Measurements from ENCODE around the gene LGR4. TPM values are rescaled to one million over a fixed set of nuclear protein-coding genes. Genes with fewer than 3 reads are reported as not detected.
A peak's percentile ranks its signal among the peaks of the same experiment; 100 is the strongest.

LGR4 gene
- total RNA-seq, 1 experiment from 2014 or later, result 99.2 TPM

DNA sequence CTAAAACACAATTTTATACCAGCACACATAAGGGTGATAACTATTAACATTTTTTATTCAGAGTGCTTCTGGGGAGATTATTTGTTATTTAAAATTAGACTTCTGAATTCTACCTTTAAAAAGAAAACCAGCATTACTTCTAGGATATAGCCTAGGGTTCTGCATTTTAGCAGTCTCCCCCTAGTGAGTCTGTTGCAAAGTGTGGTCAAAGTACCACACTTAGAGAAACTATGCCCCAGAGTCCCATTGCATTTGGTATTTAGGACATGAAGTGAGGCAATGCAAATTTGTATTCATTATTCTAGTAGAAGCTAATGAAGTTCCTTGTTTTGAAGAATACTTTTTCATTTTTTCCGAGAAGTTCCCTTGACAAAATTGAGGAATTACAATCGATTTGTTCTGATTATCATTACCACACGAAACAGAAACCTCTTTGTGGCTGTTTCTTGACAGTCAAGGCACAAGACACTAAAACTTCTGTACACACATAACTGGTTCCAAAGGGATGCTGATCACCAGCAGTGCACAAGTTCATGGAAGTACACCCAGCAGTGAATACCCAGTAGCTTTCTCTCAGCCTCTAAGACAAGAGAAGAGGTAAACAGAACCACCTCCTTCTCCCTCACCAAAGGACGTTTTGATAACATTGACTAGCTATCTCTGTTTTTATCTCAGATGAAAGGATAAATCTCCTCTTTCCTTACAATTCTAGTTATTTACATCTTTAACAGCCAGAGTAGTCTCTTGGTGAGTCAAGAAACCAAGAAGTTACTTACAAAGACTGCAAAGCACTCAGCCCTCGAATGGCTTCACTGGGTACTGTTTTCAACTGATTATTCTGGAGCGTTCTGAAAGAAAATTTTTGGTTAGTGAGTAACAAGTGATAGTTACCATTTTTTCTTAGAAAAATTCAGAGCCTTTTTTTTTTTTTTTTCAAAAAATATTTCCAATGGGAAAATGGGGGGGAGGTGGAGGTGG lies 82.0 kb downstream of the LGR4 start:
- Histone ChIP-seq H4K5ac (ENCODE audit: insufficient read length, low read depth, low read length) (no peak overlapping the region), H3K9ac (ENCODE audit: extremely low read depth, insufficient read length, low read length) (no peak overlapping the region), H3K27ac (ENCODE audit: insufficient read length, low read depth, low read length) (no peak overlapping the region), H3K23me2 (ENCODE audit: insufficient read length, low read depth, low read length, poor library complexity, severe bottlenecking) (no peaks in the 10 kb centered on the region), H3K18ac (ENCODE audit: insufficient read length, low read depth, low read length) (no peak overlapping the region), H3T11ph (ENCODE audit: low read length) (no peak overlapping the region), H2BK5ac (ENCODE audit: insufficient read length, low read length) (no peak overlapping the region), H3K14ac (ENCODE audit: insufficient read depth, low read length) (no peak overlapping the region), H2BK15ac (ENCODE audit: low read depth, low read length) (no peak overlapping the region), H4K91ac (ENCODE audit: insufficient read length, low read depth, low read length) (no peak overlapping the region), H4K8ac (replicated peaks; ENCODE audit: insufficient read length, low read depth, low read length) (no peak overlapping the region), H2BK20ac (ENCODE audit: low read depth, low read length, poor library complexity, severe bottlenecking) (no peak overlapping the region), H2AK5ac (ENCODE audit: insufficient read length, low read length) (no peak overlapping the region), H2BK120ac (ENCODE audit: low read depth, low read length, poor library complexity, severe bottlenecking) (no peak overlapping the region), H3K79me1 (ENCODE audit: insufficient read depth, low read depth, low read length, poor library complexity, severe bottlenecking) (no peaks in the 10 kb centered on the region), H3K23ac (ENCODE audit: insufficient read length, low read depth, low read length) (no peak overlapping the region), H3K4me1 (ENCODE audit: insufficient read depth, low read length) (peaks cover 6% of the 10 kb centered on the region), H3K27me3 (ENCODE audit: insufficient read depth, low read length) (no peaks in the 10 kb centered on the region), H3K4ac (ENCODE audit: low read depth, low read length) (no peak overlapping the region), H2BK12ac (ENCODE audit: insufficient read length, low read depth, low read length) (no peak overlapping the region), H4K20me1 (ENCODE audit: control insufficient read depth, insufficient read depth, insufficient read length) (no peaks in the 10 kb centered on the region), H3K79me2 (ENCODE audit: insufficient read depth, low read length) (no peaks in the 10 kb centered on the region), H3K9me3 (ENCODE audit: control insufficient read depth, low read depth, low read length) (no peaks in the 10 kb centered on the region), H2AFZ (ENCODE audit: low read length) (no peak overlapping the region), H3K4me2 (ENCODE audit: insufficient read depth, insufficient read length, low read length) (no peak overlapping the region), H3K56ac (ENCODE audit: insufficient read length, low read depth, low read length) (no peak overlapping the region)
- TF ChIP-seq, protein P1, sequence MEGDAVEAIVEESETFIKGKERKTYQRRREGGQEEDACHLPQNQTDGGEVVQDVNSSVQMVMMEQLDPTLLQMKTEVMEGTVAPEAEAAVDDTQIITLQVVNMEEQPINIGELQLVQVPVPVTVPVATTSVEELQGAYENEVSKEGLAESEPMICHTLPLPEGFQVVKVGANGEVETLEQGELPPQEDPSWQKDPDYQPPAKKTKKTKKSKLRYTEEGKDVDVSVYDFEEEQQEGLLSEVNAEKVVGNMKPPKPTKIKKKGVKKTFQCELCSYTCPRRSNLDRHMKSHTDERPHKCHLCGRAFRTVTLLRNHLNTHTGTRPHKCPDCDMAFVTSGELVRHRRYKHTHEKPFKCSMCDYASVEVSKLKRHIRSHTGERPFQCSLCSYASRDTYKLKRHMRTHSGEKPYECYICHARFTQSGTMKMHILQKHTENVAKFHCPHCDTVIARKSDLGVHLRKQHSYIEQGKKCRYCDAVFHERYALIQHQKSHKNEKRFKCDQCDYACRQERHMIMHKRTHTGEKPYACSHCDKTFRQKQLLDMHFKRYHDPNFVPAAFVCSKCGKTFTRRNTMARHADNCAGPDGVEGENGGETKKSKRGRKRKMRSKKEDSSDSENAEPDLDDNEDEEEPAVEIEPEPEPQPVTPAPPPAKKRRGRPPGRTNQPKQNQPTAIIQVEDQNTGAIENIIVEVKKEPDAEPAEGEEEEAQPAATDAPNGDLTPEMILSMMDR (conservative IDR thresholded peaks at IDR 0.05), result peak; percentile 53
- Mint-ChIP-seq H3K36me3 (ENCODE audit: insufficient read depth in 1 of 3, low read depth in 3 of 3) (peaks cover 2 to 28% (median 8%) of the 10 kb centered on the region in 3 experiments; a peak in 6 of 7 replicates), H3K4me3 (no peak overlapping the region), H3K27ac (peak overlapping the region; percentile 19 to 91 (median 81); a peak in 5 of 7 replicates), H3K4me1 (peaks cover 76 to 88% of the 10 kb centered on the region in 2 experiments), H3K27me3 (ENCODE audit: low read depth) (no peaks in the 10 kb centered on the region), H3K9me3 (no peaks in the 10 kb centered on the region)
- WGBS (ENCODE audit: extremely low coverage, insufficient read length, low lambda C conversion rate), result no CpG with 5 or more reads among the region's 6 CpGs
- DNase-seq, result no peak

Measured in H9 (cell line).